Aortic smooth muscle cell (primary cell): ENCODE results near the gene NLE1. TPM values are rescaled to one million over a fixed set of nuclear protein-coding genes. Genes with fewer than 3 reads are reported as not detected.

Source experiments
- total RNA-seq: library from RNA; depleted of rRNA; stranded (reverse); fragments of >200 nt; gene quantifications from 2 replicates; pipeline ENCODE4 v1.2.3, GENCODE V29; 2014

The NLE1 gene
- total RNA-seq, result 9.4 and 10.8 TPM in 2 replicates

GRCh38 chr17:35141681-35142466 is at the start of gene NLE1:
Gene NLE1 (minus strand): TSS chr17:35142303. CDS start chr17:35142275, 28 bp downstream.

GRCh38 chr17:35147375-35147905 is 5.3 kb upstream of the NLE1 start, which contains the start of gene UNC45B:
Gene UNC45B (plus strand): TSS chr17:35147817. CDS start chr17:35148264, 447 bp downstream.

GRCh38 chr17:35121315-35121714 is 20.8 kb downstream of the NLE1 start, which contains the start of gene FNDC8:
Gene FNDC8 (plus strand): TSS chr17:35121615. CDS start chr17:35121694, 79 bp downstream.

GRCh38 chr17:35119370-35120165 is 22.5 kb downstream of the NLE1 start, which contains the start of gene RAD51D:
Gene RAD51D (minus strand): TSS chr17:35119860. CDS start chr17:35119613, 247 bp downstream.

Other genes starting within 250 kb of the NLE1 start
- gene CCT6B, start 180.8 kb downstream of the NLE1 start, total RNA-seq, result 1.8 and 2.6 TPM in 2 replicates
- 12.8 and 13.4 TPM in 2 replicates for gene ZNF830, start 180.8 kb downstream of the NLE1 start, total RNA-seq
- gene LIG3, start 161.8 kb downstream of the NLE1 start, total RNA-seq, result 34.6 and 36.7 TPM in 2 replicates
- 9.5 and 10.0 TPM in 2 replicates for gene RFFL, start 78.6 kb downstream of the NLE1 start, total RNA-seq
- gene RAD51D, start 22.4 kb downstream of the NLE1 start, total RNA-seq, result 7.8 and 8.9 TPM in 2 replicates
- 0.12 TPM in 1 of 2 replicates, not detected in the other for gene FNDC8, start 20.7 kb downstream of the NLE1 start, total RNA-seq
- not detected in 2 replicates for gene UNC45B, start 5.5 kb upstream of the NLE1 start, total RNA-seq
- gene SLC35G3, start 52.1 kb upstream of the NLE1 start, total RNA-seq, result not detected in 2 replicates
- 54.4 and 72.5 TPM in 2 replicates for gene SLFN5, start 100.8 kb upstream of the NLE1 start, total RNA-seq
- 73.2 and 91.4 TPM in 2 replicates for gene SLFN11, start 231.3 kb upstream of the NLE1 start, total RNA-seq